H1 (cell line): ENCODE measurements around the gene ATP6V1B1. TPM values are rescaled to one million over a fixed set of nuclear protein-coding genes. Genes with fewer than 3 reads are reported as not detected.

Experiments
- CTCF ChIA-PET: fragments of 300-600 bp; sonication (Branson Sonifier 250); formaldehyde crosslinking; loops from one replicate; lab custom pipeline; 2021; ENCODE audit not compliant: partially characterized antibody; lab: Charles Lee
- POLR2A ChIA-PET: fragments of 300-600 bp; sonication (Branson Sonifier 250); formaldehyde crosslinking; loops from one replicate; lab custom pipeline; 2021; ENCODE audit warnings: inconsistent platforms; ENCODE audit not compliant: partially characterized antibody; lab: Charles Lee
- DNase-seq, 2 experiments: peaks; one replicate each; pipeline versions ENCODE4 v3.0.0 to v3.0.0-alpha.2; 2010 to 2022; ENCODE audit warnings: low spot score in 2 of 2, low read depth in 1 of 2, mixed read lengths in 1 of 2
- FAIRE-seq: peaks from 2 replicates; lab custom pipeline; 2011; peaks lifted over from hg19 to GRCh38; lab: Jason Lieb, UNC
- H2AFZ ChIP-seq: 2 replicates; pipeline ENCODE4 v1.8.1; 2012; ENCODE audit warnings: low read length, inconsistent platforms
- H2AK5ac ChIP-seq: 2 replicates; pipeline ENCODE4 v1.6.1; 2013; ENCODE audit warnings: low read depth, low read length
- H2BK120ac ChIP-seq: replicated peaks from 2 replicates; pipeline ENCODE3; 2013; ENCODE audit warnings: low read depth, low read length, inconsistent platforms
- H2BK12ac ChIP-seq: 2 replicates; pipeline ENCODE4 v1.6.1; 2013; ENCODE audit warnings: low read depth, low read length
- H2BK15ac ChIP-seq: 2 replicates; pipeline ENCODE4 v1.6.1; 2013; ENCODE audit warnings: low read length
- H2BK20ac ChIP-seq: 2 replicates; pipeline ENCODE4 v1.6.1; 2013; ENCODE audit warnings: low read length
- H2BK5ac ChIP-seq: 2 replicates; pipeline ENCODE4 v1.6.1; 2013; ENCODE audit warnings: low read depth, low read length
- H3K14ac ChIP-seq: 2 replicates; pipeline ENCODE4 v1.6.1; 2013; ENCODE audit warnings: inconsistent platforms; ENCODE audit not compliant: insufficient read length
- H3K18ac ChIP-seq: 2 replicates; pipeline ENCODE4 v1.6.1; 2013; ENCODE audit warnings: low read length; ENCODE audit errors: extremely low read depth
- H3K23ac ChIP-seq: 2 replicates; pipeline ENCODE4 v1.6.1; 2013; ENCODE audit warnings: inconsistent platforms; ENCODE audit not compliant: insufficient read length
- H3K23me2 ChIP-seq: 2 replicates; pipeline ENCODE4 v1.6.1; 2013; ENCODE audit warnings: low read depth, low read length
- H3K27ac ChIP-seq: 2 replicates; pipeline ENCODE4 v1.6.1; 2011; ENCODE audit warnings: low read depth, low read length, inconsistent platforms
- H3K27me3 ChIP-seq, 4 experiments: replicated peaks in 1 of 4; 1 replicate in 1 of 4; 2 replicates in 3 of 4; pipeline versions ENCODE4 v1.6.1 to v1.8.1; 2011 to 2013; ENCODE audit warnings: low read length in 3 of 4, mild to moderate bottlenecking in 3 of 4, inconsistent platforms in 2 of 4, mixed read lengths in 2 of 4, moderate library complexity in 1 of 4; ENCODE audit not compliant: control insufficient read depth in 3 of 4, insufficient read depth in 3 of 4; ENCODE audit errors: extremely low read depth in 1 of 4
- H3K36me3 ChIP-seq, 4 experiments: 2 replicates each; pipeline versions ENCODE4 v1.6.1 to v1.8.1; 2011 to 2013; ENCODE audit warnings: mild to moderate bottlenecking in 4 of 4, low read length in 3 of 4, moderate library complexity in 2 of 4, control low read depth in 1 of 4, inconsistent platforms in 1 of 4; ENCODE audit not compliant: insufficient read depth in 4 of 4, control insufficient read depth in 2 of 4
- H3K4ac ChIP-seq: replicated peaks from 2 replicates; pipeline ENCODE3; 2013; ENCODE audit warnings: low read length, low read depth, mixed read lengths, inconsistent platforms; ENCODE audit not compliant: insufficient read length
- H3K4me1 ChIP-seq, 4 experiments: replicated peaks in 1 of 4; 1 replicate in 1 of 4; 2 replicates in 3 of 4; pipeline versions ENCODE4 v1.6.1 to v1.8.1; 2011 to 2013; ENCODE audit warnings: low read length in 3 of 4, inconsistent platforms in 2 of 4, mixed read lengths in 1 of 4; ENCODE audit not compliant: insufficient read depth in 4 of 4, control insufficient read depth in 3 of 4
- H3K4me2 ChIP-seq, 2 experiments: 2 replicates each; pipeline versions ENCODE4 v1.6.1 to v1.8.1; 2011 to 2013; ENCODE audit warnings: low read depth in 2 of 2, low read length in 2 of 2, control low read depth in 1 of 2, inconsistent platforms in 1 of 2, mild to moderate bottlenecking in 1 of 2; ENCODE audit not compliant: insufficient read depth in 1 of 2
- H3K4me3 ChIP-seq, 4 experiments: fragments of 200-600, 300-600 bp in 1 of 4; sonication (generic), shearing (Covaris generic), sonication (Bioruptor Twin) in 1 of 4; 2 replicates each; pipeline versions ENCODE4 v1.5.1 to v1.8.1; 2011 to 2016; ENCODE audit warnings: low read length in 4 of 4, low read depth in 3 of 4, control low read depth in 2 of 4, inconsistent platforms in 2 of 4, mild to moderate bottlenecking in 2 of 4, mixed read lengths in 1 of 4, moderate library complexity in 1 of 4; ENCODE audit not compliant: insufficient read depth in 2 of 4; ENCODE audit errors: extremely low read depth in 1 of 4
- H3K56ac ChIP-seq: replicated peaks from 2 replicates; pipeline ENCODE3; 2013; ENCODE audit warnings: low read depth, mild to moderate bottlenecking, mixed read lengths, low read length, inconsistent platforms; ENCODE audit not compliant: insufficient read length
- H3K79me1 ChIP-seq: 2 replicates; pipeline ENCODE4 v1.6.1; 2013; ENCODE audit warnings: low read depth, low read length, control low read depth
- H3K79me2 ChIP-seq, 2 experiments: 2 replicates each; pipeline versions ENCODE4 v1.6.1 to v1.8.1; 2012 to 2013; ENCODE audit warnings: low read length in 2 of 2, mild to moderate bottlenecking in 2 of 2, inconsistent platforms in 1 of 2; ENCODE audit not compliant: insufficient read depth in 2 of 2, control insufficient read depth in 1 of 2
- H3K9ac ChIP-seq, 4 experiments: replicated peaks in 1 of 4; 1 replicate in 1 of 4; 2 replicates in 3 of 4; pipeline versions ENCODE4 v1.6.1 to v1.8.1; 2011 to 2013; ENCODE audit warnings: low read depth in 3 of 4, low read length in 3 of 4, control low read depth in 2 of 4, mild to moderate bottlenecking in 2 of 4, moderate library complexity in 2 of 4, inconsistent platforms in 1 of 4; ENCODE audit errors: extremely low read depth in 1 of 4
- H3K9me3 ChIP-seq, 2 experiments: 2 replicates each; pipeline versions ENCODE4 v1.6.1 to v1.8.1; 2012 to 2013; ENCODE audit warnings: mild to moderate bottlenecking in 2 of 2, moderate library complexity in 2 of 2, control low read depth in 1 of 2, inconsistent platforms in 1 of 2, low read depth in 1 of 2, low read length in 1 of 2, mixed read lengths in 1 of 2; ENCODE audit not compliant: insufficient read depth in 2 of 2
- H4K20me1 ChIP-seq, 2 experiments: replicated peaks in 1 of 2; 2 replicates each; pipeline versions ENCODE3 to v1.8.1; 2011 to 2013; ENCODE audit warnings: inconsistent platforms in 2 of 2, low read length in 2 of 2, mild to moderate bottlenecking in 1 of 2; ENCODE audit not compliant: insufficient read depth in 2 of 2, control insufficient read depth in 1 of 2
- H4K5ac ChIP-seq: 2 replicates; pipeline ENCODE4 v1.6.1; 2013; ENCODE audit warnings: low read length, low read depth, mixed read lengths, inconsistent platforms; ENCODE audit not compliant: insufficient read length
- H4K8ac ChIP-seq: 2 replicates; pipeline ENCODE4 v1.8.0; 2013; ENCODE audit warnings: mild to moderate bottlenecking, moderate library complexity, low read length, inconsistent platforms; ENCODE audit not compliant: insufficient read depth; ENCODE audit errors: extremely low read depth
- H4K91ac ChIP-seq: replicated peaks from 2 replicates; pipeline ENCODE3; 2013; ENCODE audit warnings: low read length, mixed read lengths, inconsistent platforms; ENCODE audit not compliant: insufficient read length
- NRF1 ChIP-seq: IDR thresholded peaks from 2 replicates; pipeline ENCODE4 v1.6.1; 2011; ENCODE audit warnings: mild to moderate bottlenecking, low read depth, low read length, improper control_type of control experiment
- RFX5 ChIP-seq: IDR thresholded peaks from 2 replicates; pipeline ENCODE4 v1.6.1; 2011; ENCODE audit warnings: low read depth, low read length, improper control_type of control experiment, borderline replicate concordance
- SIRT6 ChIP-seq: IDR thresholded peaks from one replicate; pipeline ENCODE4 v1.7.1; 2012; ENCODE audit warnings: low read length, inconsistent platforms
- YY1 ChIP-seq: IDR thresholded peaks from 2 replicates; pipeline ENCODE4 v1.6.1; 2011; ENCODE audit warnings: low read depth, mild to moderate bottlenecking, low read length
- ZNF274 ChIP-seq: IDR thresholded peaks from 2 replicates; pipeline ENCODE4 v1.7.0; 2012; ENCODE audit warnings: low read length, borderline replicate concordance; ENCODE audit errors: extremely low read depth
- WGBS, 2 experiments: shearing (Covaris generic) in 1 of 2; methylation state at CpG; one replicate each; pipeline versions ENCODE4 v1.1.6 to v1.1.7; 2013 to 2015; ENCODE audit warnings: low lambda C conversion rate in 2 of 2, mixed read lengths in 2 of 2, inconsistent platforms in 1 of 2, low coverage in 1 of 2, missing lambda C conversion rate in 1 of 2; ENCODE audit not compliant: insufficient replicate concordance in 2 of 2, insufficient coverage in 1 of 2, insufficient read length in 1 of 2; ENCODE audit errors: extremely low coverage in 1 of 2, missing lambda C conversion rate in 1 of 2; 5-methylcytosine and 5-hydroxymethylcytosine counted together
- polyA plus RNA-seq, 7 experiments: library from polyadenylated mRNA; depleted of rRNA in 3 of 7; stranded (reverse) in 5 of 7; unstranded in 2 of 7; fragments of >200 nt in 5 of 7; fragments of 200-250 nt in 2 of 7; gene quantifications; 1 replicate in 5 of 7; 2 replicates in 1 of 7; 4 replicates in 1 of 7; pipeline versions ENCODE4 v1.2.1 to v1.2.3, GENCODE V29; 2011 to 2013; ENCODE audit warnings: missing spikeins in 2 of 7, mixed read lengths in 2 of 7
- total RNA-seq: library from RNA; stranded (reverse); fragmentation: NEBNext Ultra II Directional; extraction: Animal tissue kit (Norgen Biotek cat#: 25700); gene quantifications from 2 replicates; pipeline ENCODE4 v1.2.1, GENCODE V29; 2021
- TF ChIP-seq, protein P1 (sequence below): IDR thresholded peaks from 2 replicates; pipeline ENCODE4 v1.6.1; 2012; ENCODE audit warnings: inconsistent platforms

The ATP6V1B1 gene
- total and polyA plus RNA-seq, 2 of the 8 experiments (the other 6 are each of a cell fraction or from before 2014, with no cell fraction given) = not detected

DNA sequence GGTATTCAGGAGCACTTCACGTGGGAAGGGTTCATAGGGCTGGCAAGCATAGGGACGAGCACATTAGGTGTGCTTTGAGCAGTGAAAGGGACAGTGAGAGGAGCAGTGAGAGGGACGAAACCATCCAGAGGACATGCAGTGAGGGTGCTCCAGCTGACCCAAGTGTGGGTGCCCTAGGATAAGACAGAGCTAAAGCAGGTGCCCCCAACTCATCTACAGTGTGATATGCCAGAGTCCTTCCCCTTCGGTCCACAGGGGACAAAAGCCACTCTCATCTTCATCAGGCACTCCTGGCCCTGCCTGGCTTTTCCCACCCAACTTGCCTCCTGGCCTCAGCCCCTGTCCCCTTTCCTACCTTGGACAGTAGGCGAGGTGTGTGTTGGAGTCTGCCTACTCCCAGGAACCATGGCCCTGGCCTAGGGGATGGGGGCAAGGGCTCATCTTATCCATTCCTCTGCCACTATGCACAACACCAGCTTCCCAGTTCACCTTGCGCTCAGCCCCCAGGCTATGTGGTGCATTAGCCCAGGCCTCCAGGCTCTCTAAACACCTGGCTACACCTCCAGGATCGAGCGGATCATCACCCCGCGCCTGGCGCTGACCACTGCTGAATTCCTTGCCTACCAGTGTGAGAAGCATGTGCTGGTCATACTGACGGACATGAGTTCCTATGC is 26.6 kb downstream of the ATP6V1B1 start:
- Histone ChIP-seq H2BK15ac (no peak overlapping the region), H3K23ac (no peak overlapping the region), H2BK20ac (no peak overlapping the region), H3K18ac (no peak overlapping the region), H3K9ac (no peak overlapping the region), H4K20me1 (no peaks in the 10 kb centered on the region), H3K79me1 (no peaks in the 10 kb centered on the region), H2BK120ac (no peak overlapping the region), H2AK5ac (peak overlapping the region; percentile 66; the same call in 1 of the 2 replicates), H2BK12ac (0 out of 2 replicates have a peak overlapping the region, but pooled peaks have one; percentile 6), H3K27me3 (peaks cover 10 to 38% (median 28%) of the 10 kb centered on the region in 4 experiments), H3K23me2 (no peaks in the 10 kb centered on the region; the same call in 1 of the 2 replicates), H2BK5ac (no peak overlapping the region), H3K36me3 (no peaks in the 10 kb centered on the region), H4K8ac (no peak overlapping the region; the same call in 1 of the 2 replicates), H2AFZ (no peak overlapping the region), H4K5ac (no peak overlapping the region), H3K79me2 (no peaks in the 10 kb centered on the region), H3K27ac (no peak overlapping the region), H3K14ac (no peak overlapping the region), H3K4ac (no peak overlapping the region), H4K91ac (no peak overlapping the region), H3K56ac (no peak overlapping the region), H3K4me3 (no peak overlapping the region), H3K4me1 (no peaks in the 10 kb centered on the region; a peak in 1 of 7 replicates), H3K9me3 (no peaks in the 10 kb centered on the region), H3K4me2 (no peak overlapping the region)
- DNase-seq (peak in 1 of 2 experiments; percentile 41), FAIRE-seq (no peak)
- POLR2A ChIA-PET = no interaction called here
- CTCF ChIA-PET = interaction anchor here (0.6 to 8.6 kb wide), 21 partner anchors 10 to 275 kb away, joined by 3 to 99 read pairs (median 5); partner anchors contain the start of genes ADD2, ANKRD53 and FIGLA
- WGBS, 2 experiments = 90% methylated on average over 12 of the region's 12 CpGs; no CpG with 5 or more reads in 1 of the 2 experiments
- TF ChIP-seq SIRT6 (no peak), ZNF274 (no peak), YY1 (no peak), NRF1 (no peak), RFX5 (no peak)
- TF ChIP-seq, protein P1, sequence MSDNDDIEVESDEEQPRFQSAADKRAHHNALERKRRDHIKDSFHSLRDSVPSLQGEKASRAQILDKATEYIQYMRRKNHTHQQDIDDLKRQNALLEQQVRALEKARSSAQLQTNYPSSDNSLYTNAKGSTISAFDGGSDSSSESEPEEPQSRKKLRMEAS = 0 out of 2 replicates have a peak, but pooled peaks have one; percentile 12
